Activated CD4-positive, alpha-beta T cell treated with anti-CD3 and anti-CD28 coated beads, Interleukin-2, amount 10 ng/mL, durations not matched to agents 7 days and 5 days (primary cell): Measurements from ENCODE around the gene ATP2B2. TPM values are rescaled to one million over a fixed set of nuclear protein-coding genes. Genes with fewer than 3 reads are reported as not detected.

Experiments used
- CTCF ChIA-PET: fragments of 350-600 bp; sonication (Branson Sonifier 250); formaldehyde crosslinking; loops from one replicate; lab custom pipeline; 2021; ENCODE audit warnings: antibody characterized with exemption; lab: Charles Lee
- POLR2A ChIA-PET: fragments of 350-600 bp; sonication (Branson Sonifier 250); formaldehyde crosslinking; loops from one replicate; lab custom pipeline; 2021; ENCODE audit warnings: antibody characterized with exemption; lab: Charles Lee
- DNase-seq: peaks from one replicate; pipeline ENCODE4 v3.0.0-alpha.2; 2020
- H3K27ac Mint-ChIP-seq: one replicate; pipeline ENCODE4 v1.8.0; 2021; ENCODE audit warnings: mild to moderate bottlenecking, moderate library complexity, mixed read lengths
- H3K27me3 Mint-ChIP-seq: one replicate; pipeline ENCODE4 v1.8.0; 2021; ENCODE audit warnings: mixed read lengths
- H3K36me3 Mint-ChIP-seq: one replicate; pipeline ENCODE4 v1.8.0; 2021; ENCODE audit warnings: low read depth, mixed read lengths
- H3K4me1 Mint-ChIP-seq: one replicate; pipeline ENCODE4 v1.8.0; 2021; ENCODE audit warnings: mixed read lengths
- H3K4me3 Mint-ChIP-seq: one replicate; pipeline ENCODE4 v1.8.0; 2021; ENCODE audit warnings: mild to moderate bottlenecking, moderate library complexity, mixed read lengths
- H3K9me3 Mint-ChIP-seq: one replicate; pipeline ENCODE4 v1.8.0; 2021; ENCODE audit warnings: mixed read lengths
- total RNA-seq, 2 experiments: library from RNA; stranded (reverse); gene quantifications; one replicate each; pipeline ENCODE4 v1.2.3, GENCODE V29; 2021

The ATP2B2 gene
- total RNA-seq, 2 experiments from 2014 or later = not detected

GRCh38 chr3:10494180-10494579, 11.2 kb downstream of the ATP2B2 start:
- no peak overlapping the region for H3K4me3 Mint-ChIP-seq
- H3K27me3 Mint-ChIP-seq = peaks cover 2% of the 10 kb centered on the region
- ChIA-PET CTCF (no interaction called here), POLR2A (no interaction called here)
- no peak overlapping the region for H3K27ac Mint-ChIP-seq
- H3K4me1 Mint-ChIP-seq = no peaks in the 10 kb centered on the region
- H3K36me3 Mint-ChIP-seq = no peaks in the 10 kb centered on the region
- no peak for DNase-seq
- no peaks in the 10 kb centered on the region for H3K9me3 Mint-ChIP-seq

GRCh38 chr3:10493202-10493589, 12.2 kb downstream of the ATP2B2 start:
- POLR2A ChIA-PET = no interaction called here
- Mint-ChIP-seq H3K9me3 (no peaks in the 10 kb centered on the region), H3K27me3 (peaks cover 2% of the 10 kb centered on the region), H3K27ac (no peak overlapping the region), H3K36me3 (no peaks in the 10 kb centered on the region), H3K4me1 (no peaks in the 10 kb centered on the region), H3K4me3 (no peak overlapping the region)
- CTCF ChIA-PET = interaction anchor here (0.7 kb wide), 1 partner anchor 11 kb away, joined by 3 read pairs; no protein-coding TSS in a partner anchor
- DNase-seq = no peak

DNA sequence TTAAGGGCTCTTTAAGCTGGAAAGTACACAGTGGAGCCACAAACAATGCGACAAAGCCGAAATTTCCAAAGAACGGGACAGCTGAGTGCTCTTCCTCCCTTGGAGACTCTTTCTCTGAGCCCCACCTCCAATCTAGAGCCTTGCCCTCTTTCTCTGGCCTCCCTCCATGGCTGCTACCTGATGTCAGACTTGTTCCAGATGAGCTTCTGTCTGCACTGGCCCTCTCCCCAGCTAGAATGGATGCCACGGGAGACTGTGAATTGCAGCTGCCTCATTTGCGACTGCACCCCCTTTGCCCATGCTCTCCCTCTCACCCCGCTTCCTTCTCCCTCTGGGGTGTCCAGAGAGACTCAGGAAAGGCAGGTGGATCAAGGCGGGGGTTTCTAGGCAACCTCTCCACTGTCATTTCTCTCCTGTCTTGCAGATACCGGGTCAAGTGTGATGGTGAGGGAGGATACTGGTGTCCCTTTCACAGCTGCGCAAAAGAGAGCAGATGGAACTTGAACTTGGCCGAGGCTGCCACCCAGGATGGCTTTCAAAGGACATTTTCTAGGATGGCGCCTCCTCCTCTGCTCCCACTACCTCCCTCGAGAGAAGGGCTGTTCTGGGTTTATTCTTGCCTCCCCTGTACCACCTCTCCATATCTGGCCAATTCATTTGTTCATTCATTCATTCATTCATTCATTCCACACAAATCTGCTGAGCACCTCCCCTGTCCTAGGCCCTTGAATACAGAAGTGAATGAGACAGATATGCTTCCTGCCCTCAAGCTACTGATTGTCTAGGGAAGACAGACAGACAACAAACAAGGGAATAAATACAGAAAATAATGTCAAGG, 12.8 kb downstream of the ATP2B2 start:
- CTCF ChIA-PET = no interaction called here

DNA sequence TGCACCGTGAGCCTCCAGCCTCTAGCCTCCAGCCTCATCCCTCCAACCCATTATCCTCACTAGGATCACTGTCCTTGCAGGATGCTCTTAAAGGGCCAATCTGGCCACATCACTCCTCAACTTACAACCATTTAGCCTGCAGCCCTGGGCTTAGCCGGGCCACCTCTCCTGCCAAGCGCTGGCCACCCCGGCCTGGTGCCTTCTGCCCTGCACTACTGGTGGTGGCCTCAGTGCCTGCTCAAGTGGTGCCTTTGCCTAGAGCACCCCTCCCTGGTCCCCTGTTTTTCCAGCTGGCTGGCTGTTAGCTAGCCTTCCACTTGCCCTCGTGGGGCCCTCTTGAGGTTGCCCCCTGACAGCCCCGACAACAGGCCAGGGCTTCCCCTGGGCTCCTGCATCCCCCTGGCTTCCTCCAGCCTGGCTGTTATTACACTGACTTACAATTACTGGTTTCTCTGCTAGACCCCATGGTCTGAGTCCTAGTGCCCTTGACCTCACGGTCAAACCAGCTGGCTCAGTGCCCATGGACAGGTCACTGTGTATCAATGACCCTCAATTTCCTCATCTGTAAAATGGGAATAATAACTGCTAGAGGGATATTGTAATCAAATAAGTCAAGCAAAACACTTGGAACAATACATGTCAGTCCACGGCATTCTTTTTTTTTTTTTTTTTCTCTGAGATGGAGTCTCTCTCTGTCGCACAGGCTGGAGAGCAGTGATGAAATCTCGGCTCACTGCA, 15.5 kb downstream of the ATP2B2 start:
- Mint-ChIP-seq H3K4me3 (no peak overlapping the region), H3K27ac (peak overlapping the region; percentile 7)
- CTCF ChIA-PET = no interaction called here

More for the DNA sequence above, 12.8 kb downstream of the ATP2B2 start:
- POLR2A ChIA-PET = no interaction called here
- Mint-ChIP-seq H3K4me3 (no peak overlapping the region), H3K9me3 (no peaks in the 10 kb centered on the region), H3K36me3 (no peaks in the 10 kb centered on the region), H3K27me3 (peaks cover 2% of the 10 kb centered on the region), H3K4me1 (no peaks in the 10 kb centered on the region), H3K27ac (no peak overlapping the region)
- DNase-seq = no peak

DNA sequence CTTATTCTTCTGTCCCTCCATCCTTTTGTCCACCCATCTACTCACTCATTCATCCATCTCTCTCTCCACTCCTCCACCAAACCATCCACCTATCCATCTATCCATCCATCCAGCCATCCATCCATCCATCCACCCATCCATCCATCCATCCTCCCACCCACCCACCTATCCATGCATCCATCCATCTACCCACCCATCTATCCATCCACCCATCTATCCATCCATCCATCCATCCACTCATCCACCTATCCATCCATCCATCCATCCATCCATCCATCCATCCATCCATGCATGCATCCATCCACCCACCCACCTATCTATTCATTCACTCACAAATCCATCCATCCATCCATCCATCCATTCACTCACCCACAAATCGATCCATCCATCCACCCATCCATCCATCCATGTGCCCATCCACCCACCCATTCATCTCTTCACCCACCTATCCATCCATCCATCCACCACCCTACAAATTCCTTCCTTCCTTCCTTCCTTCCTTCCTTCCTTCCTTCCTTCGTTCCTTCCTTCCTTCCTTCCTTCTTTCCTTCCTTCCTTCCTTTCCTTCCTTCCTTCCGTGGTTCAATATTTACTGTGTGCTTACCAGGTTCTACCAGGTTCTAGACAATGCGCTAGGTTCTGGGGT, 17.3 kb downstream of the ATP2B2 start:
- POLR2A ChIA-PET = no interaction called here
- no peak overlapping the region for H3K27ac Mint-ChIP-seq
- CTCF ChIA-PET = no interaction called here
- DNase-seq = no peak
- H3K36me3 Mint-ChIP-seq = no peaks in the 10 kb centered on the region
- no peaks in the 10 kb centered on the region for H3K4me1 Mint-ChIP-seq
- no peaks in the 10 kb centered on the region for H3K9me3 Mint-ChIP-seq
- no peak overlapping the region for H3K4me3 Mint-ChIP-seq
- H3K27me3 Mint-ChIP-seq = no peaks in the 10 kb centered on the region

More for the DNA sequence above, 15.5 kb downstream of the ATP2B2 start:
- no peaks in the 10 kb centered on the region for H3K4me1 Mint-ChIP-seq
- POLR2A ChIA-PET = no interaction called here
- no peak for DNase-seq
- H3K9me3 Mint-ChIP-seq = no peaks in the 10 kb centered on the region
- peaks cover 2% of the 10 kb centered on the region for H3K27me3 Mint-ChIP-seq
- H3K36me3 Mint-ChIP-seq = no peaks in the 10 kb centered on the region

DNA sequence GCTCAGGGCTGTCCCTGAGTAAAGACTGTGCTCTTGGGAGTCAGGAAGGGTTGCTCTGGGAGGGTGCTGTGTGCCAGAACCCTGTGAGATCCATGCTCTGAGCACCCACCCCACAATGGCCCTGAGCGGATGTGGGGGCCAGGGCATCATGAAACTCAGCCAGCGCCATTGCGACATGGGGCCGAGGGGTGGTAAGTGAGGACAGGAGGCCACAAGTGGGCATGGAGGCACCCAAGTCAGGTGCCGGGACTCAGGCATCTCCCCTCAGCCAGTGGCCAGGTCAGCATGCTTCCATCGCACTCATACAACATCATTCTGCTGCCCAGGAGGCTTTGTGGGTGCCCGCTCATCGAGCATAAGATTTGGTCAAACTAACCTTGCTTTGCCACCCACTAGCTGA, 19.6 kb downstream of the ATP2B2 start:
- no peak for DNase-seq
- Mint-ChIP-seq H3K27me3 (no peaks in the 10 kb centered on the region), H3K4me1 (no peaks in the 10 kb centered on the region), H3K36me3 (no peaks in the 10 kb centered on the region), H3K4me3 (no peak overlapping the region), H3K9me3 (no peaks in the 10 kb centered on the region), H3K27ac (no peak overlapping the region)
- POLR2A ChIA-PET = no interaction called here
- CTCF ChIA-PET = interaction anchor here (1.0 kb wide), 1 partner anchor 143 kb away, joined by 4 read pairs; no protein-coding TSS in a partner anchor

- no peak overlapping the region for H3K27ac Mint-ChIP-seq
- H3K9me3 Mint-ChIP-seq = no peaks in the 10 kb centered on the region
- no peaks in the 10 kb centered on the region for H3K36me3 Mint-ChIP-seq
- DNase-seq = no peak
- CTCF ChIA-PET = interaction anchor here (1.0 kb wide), 1 partner anchor 143 kb away, joined by 4 read pairs; no protein-coding TSS in a partner anchor
- H3K4me3 Mint-ChIP-seq = no peak overlapping the region
- H3K4me1 Mint-ChIP-seq = no peaks in the 10 kb centered on the region
- no peaks in the 10 kb centered on the region for H3K27me3 Mint-ChIP-seq
- POLR2A ChIA-PET = no interaction called here
Observed at GRCh38 chr3:10485380-10485779, 20.0 kb downstream of the ATP2B2 start.

DNA sequence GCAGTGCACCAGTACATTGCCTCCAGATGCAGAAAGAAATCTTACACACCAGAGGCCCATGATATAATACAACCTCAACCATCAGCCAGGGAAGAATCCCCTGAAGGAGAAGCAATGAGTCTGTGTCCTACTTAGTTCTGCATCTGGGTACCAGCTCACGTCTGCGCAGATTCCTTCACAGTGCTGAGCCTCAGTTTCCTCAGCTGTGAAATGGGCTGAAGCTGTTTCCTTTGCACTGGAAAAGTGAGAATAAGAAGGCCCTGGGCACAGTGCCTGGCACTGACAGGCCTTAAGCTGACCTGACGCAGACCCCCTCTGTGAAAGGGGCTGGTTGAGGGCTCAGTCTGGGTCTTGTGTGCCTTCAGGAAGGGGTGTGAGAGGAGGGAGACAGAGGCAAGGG, 20.7 kb downstream of the ATP2B2 start:
- H3K27ac Mint-ChIP-seq = no peak overlapping the region
- DNase-seq = no peak
- H3K36me3 Mint-ChIP-seq = no peaks in the 10 kb centered on the region
- H3K27me3 Mint-ChIP-seq = no peaks in the 10 kb centered on the region
- H3K4me3 Mint-ChIP-seq = no peak overlapping the region
- H3K4me1 Mint-ChIP-seq = no peaks in the 10 kb centered on the region
- CTCF ChIA-PET = interaction anchor here (1.0 kb wide), 1 partner anchor 142 kb away, joined by 4 read pairs; no protein-coding TSS in a partner anchor
- H3K9me3 Mint-ChIP-seq = no peaks in the 10 kb centered on the region
- POLR2A ChIA-PET = no interaction called here

DNA sequence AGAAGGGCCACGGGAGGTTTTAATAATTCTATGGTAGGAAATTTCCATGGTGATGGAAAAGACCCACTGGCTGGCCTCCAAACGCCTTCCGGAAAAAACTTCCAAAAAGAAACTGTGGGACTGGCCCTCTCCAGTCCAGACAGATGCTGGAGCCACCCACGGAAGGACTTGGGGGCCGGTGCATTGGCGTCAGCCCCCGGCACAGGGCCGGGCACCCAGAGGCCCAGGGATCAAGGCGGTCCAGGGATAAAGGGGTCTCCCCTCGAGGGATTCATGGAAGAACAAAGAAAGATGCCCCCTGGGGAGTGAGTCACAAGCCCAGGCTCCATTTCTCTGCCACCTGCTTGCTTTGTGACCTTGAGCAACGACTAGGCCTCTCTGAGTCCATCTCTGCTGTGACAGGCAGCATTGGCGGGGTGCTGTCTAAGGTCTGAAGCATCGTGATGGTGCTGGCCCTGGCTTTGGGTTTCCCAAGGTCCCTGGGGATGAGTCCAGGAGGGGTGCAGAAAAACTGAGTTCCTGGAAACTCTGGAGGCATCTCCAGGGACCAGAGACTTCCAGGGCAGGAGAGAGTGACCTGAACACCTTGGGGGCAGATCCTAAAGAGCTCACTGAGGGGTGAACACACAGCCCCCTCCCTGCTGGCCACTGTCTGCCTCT, 21.6 kb downstream of the ATP2B2 start:
- H3K9me3 Mint-ChIP-seq = no peaks in the 10 kb centered on the region
- ChIA-PET CTCF (no interaction called here), POLR2A (no interaction called here)
- H3K27me3 Mint-ChIP-seq = no peaks in the 10 kb centered on the region
- H3K4me3 Mint-ChIP-seq = no peak overlapping the region
- H3K4me1 Mint-ChIP-seq = no peaks in the 10 kb centered on the region
- H3K27ac Mint-ChIP-seq = no peak overlapping the region
- H3K36me3 Mint-ChIP-seq = no peaks in the 10 kb centered on the region
- DNase-seq = no peak

DNA sequence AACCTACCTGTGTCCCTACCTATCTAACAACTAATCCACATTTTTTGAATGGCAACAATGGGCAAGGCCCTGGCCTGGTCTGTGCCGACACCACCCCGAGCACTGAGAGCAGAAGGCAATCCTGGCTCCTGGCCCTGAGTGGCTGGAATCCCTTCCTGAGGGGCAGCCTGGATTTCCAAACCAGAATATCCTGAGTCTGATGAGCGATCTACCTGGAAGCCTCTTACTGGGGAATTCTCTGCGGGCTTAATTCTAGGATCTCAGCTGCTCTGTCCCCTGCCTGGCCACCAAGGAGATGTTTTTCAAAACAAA, 22.1 kb downstream of the ATP2B2 start:
- CTCF ChIA-PET = no interaction called here

DNA sequence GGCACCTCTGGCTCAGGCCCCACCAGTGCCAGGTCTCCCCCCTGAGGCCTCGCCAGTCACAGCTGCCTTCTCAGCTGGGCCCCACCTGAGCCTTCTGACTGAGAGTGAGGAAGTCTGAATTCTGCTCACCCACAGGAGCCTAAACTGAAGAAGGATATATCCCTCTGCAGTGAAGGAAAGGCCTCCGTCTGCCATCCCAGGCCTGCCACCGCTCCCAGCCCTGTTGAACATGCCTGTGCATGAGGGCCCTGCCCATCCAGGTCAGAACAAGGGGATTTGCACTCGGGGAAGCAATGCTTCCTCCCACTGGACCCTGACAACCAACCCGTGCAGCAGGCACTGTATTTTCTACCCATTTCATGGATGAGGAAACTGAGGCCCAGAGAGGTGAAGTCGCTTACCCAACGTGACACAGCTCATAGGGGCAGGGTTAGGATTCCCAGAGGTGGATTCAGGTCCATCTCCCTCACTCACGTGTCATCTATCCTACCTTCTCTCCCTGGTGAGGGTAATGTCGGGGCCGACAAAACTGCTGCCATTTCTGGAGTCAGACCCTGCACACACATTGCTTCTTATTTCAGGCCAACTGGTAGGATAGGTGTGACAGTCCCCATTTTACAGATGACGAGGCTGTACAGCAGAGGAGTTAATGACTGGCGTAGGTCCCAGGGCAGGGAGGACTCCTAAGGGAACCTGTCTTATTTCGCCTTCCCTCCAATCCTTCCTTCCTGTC, 22.6 kb downstream of the ATP2B2 start:
- H3K27ac Mint-ChIP-seq = no peak overlapping the region
- ChIA-PET CTCF (interaction anchor here (1.2 kb wide), 1 partner anchor 11 kb away, joined by 3 read pairs; no protein-coding TSS in a partner anchor), POLR2A (no interaction called here)
- no peaks in the 10 kb centered on the region for H3K9me3 Mint-ChIP-seq
- H3K36me3 Mint-ChIP-seq = no peaks in the 10 kb centered on the region
- H3K27me3 Mint-ChIP-seq = no peaks in the 10 kb centered on the region
- no peaks in the 10 kb centered on the region for H3K4me1 Mint-ChIP-seq
- DNase-seq = no peak
- H3K4me3 Mint-ChIP-seq = no peak overlapping the region

More for the DNA sequence above, 22.1 kb downstream of the ATP2B2 start:
- POLR2A ChIA-PET = no interaction called here
- H3K27me3 Mint-ChIP-seq = no peaks in the 10 kb centered on the region
- H3K36me3 Mint-ChIP-seq = no peaks in the 10 kb centered on the region
- no peaks in the 10 kb centered on the region for H3K4me1 Mint-ChIP-seq
- H3K9me3 Mint-ChIP-seq = no peaks in the 10 kb centered on the region
- no peak overlapping the region for H3K27ac Mint-ChIP-seq
- no peak for DNase-seq
- no peak overlapping the region for H3K4me3 Mint-ChIP-seq

GRCh38 chr3:10480871-10481378, 24.5 kb downstream of the ATP2B2 start:
- POLR2A ChIA-PET = no interaction called here
- Mint-ChIP-seq H3K27me3 (peaks cover 2% of the 10 kb centered on the region), H3K9me3 (no peaks in the 10 kb centered on the region), H3K27ac (no peak overlapping the region), H3K4me3 (no peak overlapping the region), H3K4me1 (no peaks in the 10 kb centered on the region), H3K36me3 (no peaks in the 10 kb centered on the region)
- no peak for DNase-seq
- CTCF ChIA-PET = no interaction called here
